DND-41 (cell line): ENCODE measurements around the gene MTMR4.

Experiments
- ATAC-seq: fragments of 200-7000 bp; cut with Tn5 transposase; 3 replicates; pipeline ENCODE4 v1.9.1; 2021; ENCODE audit warnings: low read depth; ENCODE audit not compliant: insufficient read depth
- DNase-seq: peaks from one replicate; pipeline ENCODE4 v3.0.0-alpha.2; 2020
- H2AFZ ChIP-seq: 2 replicates; pipeline ENCODE4 v1.6.0; 2012; ENCODE audit warnings: low read depth, low read length
- H3K27ac ChIP-seq: 2 replicates; pipeline ENCODE4 v1.5.1; 2012; ENCODE audit warnings: low read length, inconsistent platforms
- H3K27me3 ChIP-seq: fragments of 200-600 bp; sonication (generic); 2 replicates; pipeline ENCODE4 v1.6.0; 2012; ENCODE audit warnings: low read length, mild to moderate bottlenecking, inconsistent platforms; ENCODE audit not compliant: insufficient read depth, poor library complexity
- H3K36me3 ChIP-seq: 2 replicates; pipeline ENCODE4 v1.5.1; 2012; ENCODE audit warnings: low read length, inconsistent platforms; ENCODE audit not compliant: insufficient read depth
- H3K4me1 ChIP-seq: 2 replicates; pipeline ENCODE4 v1.5.1; 2012; ENCODE audit warnings: mild to moderate bottlenecking, low read length; ENCODE audit not compliant: insufficient read depth
- H3K4me2 ChIP-seq: 2 replicates; pipeline ENCODE4 v1.6.0; 2012; ENCODE audit warnings: mild to moderate bottlenecking, moderate library complexity, low read length, inconsistent platforms; ENCODE audit not compliant: insufficient read depth
- H3K4me3 ChIP-seq, 2 experiments: fragments of 200-600 bp in 1 of 2; shearing (Covaris generic) in 1 of 2; 2 replicates each; pipeline ENCODE4 v1.5.1; 2012 to 2016; ENCODE audit warnings: inconsistent platforms in 2 of 2, low read length in 2 of 2, mild to moderate bottlenecking in 2 of 2, low read depth in 1 of 2, moderate library complexity in 1 of 2
- H3K79me2 ChIP-seq: 2 replicates; pipeline ENCODE4 v1.6.0; 2012; ENCODE audit warnings: low read length, inconsistent platforms; ENCODE audit not compliant: insufficient read depth
- H3K9ac ChIP-seq: 2 replicates; pipeline ENCODE4 v1.6.0; 2012; ENCODE audit warnings: low read depth, mild to moderate bottlenecking, inconsistent platforms, low read length, moderate library complexity
- H3K9me3 ChIP-seq: 2 replicates; pipeline ENCODE4 v1.5.1; 2012; ENCODE audit warnings: low read length, moderate library complexity, mild to moderate bottlenecking, inconsistent platforms; ENCODE audit not compliant: insufficient read depth, severe bottlenecking
- H4K20me1 ChIP-seq: 2 replicates; pipeline ENCODE4 v1.6.0; 2012; ENCODE audit warnings: low read length; ENCODE audit not compliant: insufficient read depth
- CTCF ChIP-seq: IDR thresholded peaks from 2 replicates; pipeline ENCODE4 v1.5.1; 2012; ENCODE audit warnings: borderline replicate concordance, low read length, moderate library complexity, mild to moderate bottlenecking; ENCODE audit not compliant: poor library complexity, severe bottlenecking; ENCODE audit errors: extremely low read depth
- EZH2 ChIP-seq: IDR thresholded peaks from 3 replicates; pipeline ENCODE4 v1.6.1; 2012; ENCODE audit warnings: borderline replicate concordance, low read depth, mild to moderate bottlenecking, moderate library complexity, low read length, inconsistent platforms; ENCODE audit not compliant: severe bottlenecking

MTMR4 gene

GRCh38 chr17:58520843-58521430, 6.5 kb upstream of the MTMR4 start:
- no peak overlapping the region for H3K4me3 ChIP-seq
- peaks cover 12% of the 10 kb centered on the region for H3K79me2 ChIP-seq
- no peak overlapping the region for H3K9ac ChIP-seq
- H3K27ac ChIP-seq, result no peak overlapping the region
- no peak overlapping the region for H3K4me2 ChIP-seq
- H3K36me3 ChIP-seq, result no peaks in the 10 kb centered on the region; the same call in 1 of the 2 replicates
- no peak for DNase-seq
- H2AFZ ChIP-seq, result no peak overlapping the region
- no peaks in the 10 kb centered on the region for H3K9me3 ChIP-seq
- TF ChIP-seq EZH2 (no peak), CTCF (peak; percentile 40)
- peaks cover 23% of the 10 kb centered on the region for H3K4me1 ChIP-seq
- peaks cover 6% of the 10 kb centered on the region; the same call in 1 of the 2 replicates for H4K20me1 ChIP-seq
- H3K27me3 ChIP-seq, result peaks cover 2% of the 10 kb centered on the region
- no peak for ATAC-seq

- TF ChIP-seq CTCF (no peak), EZH2 (no peak)
- Histone ChIP-seq H3K4me3 (peak overlapping the region; percentile 44 to 78), H3K9me3 (no peaks in the 10 kb centered on the region), H3K4me2 (peak overlapping the region; percentile 89), H4K20me1 (peaks cover 14% of the 10 kb centered on the region), H2AFZ (peak overlapping the region; percentile 94), H3K27ac (peak overlapping the region; percentile 96), H3K27me3 (no peaks in the 10 kb centered on the region), H3K36me3 (peaks cover 3% of the 10 kb centered on the region; the same call in 1 of the 2 replicates), H3K4me1 (peaks cover 45% of the 10 kb centered on the region), H3K9ac (peak overlapping the region; percentile 80), H3K79me2 (peaks cover 29% of the 10 kb centered on the region)
- DNase-seq (peak; percentile 100), ATAC-seq (peak; percentile 86)
Observed at GRCh38 chr17:58517928-58518609, 3.6 kb upstream of the MTMR4 start.

- Histone ChIP-seq H3K9ac (peak overlapping the region; percentile 78), H3K27me3 (no peaks in the 10 kb centered on the region), H3K36me3 (peaks cover 9% of the 10 kb centered on the region), H3K4me2 (peak overlapping the region; percentile 89), H3K79me2 (peaks cover 35% of the 10 kb centered on the region), H2AFZ (peak overlapping the region; percentile 59), H3K9me3 (no peaks in the 10 kb centered on the region), H3K4me3 (peak overlapping the region; percentile 62 to 78), H4K20me1 (peaks cover 19% of the 10 kb centered on the region), H3K4me1 (peaks cover 51% of the 10 kb centered on the region), H3K27ac (peak overlapping the region; percentile 85)
- DNase-seq (no peak), ATAC-seq (no peak; the same call in 2 of the 3 replicates)
- no peak for TF ChIP-seq EZH2
- no peak for TF ChIP-seq CTCF
Observed at GRCh38 chr17:58517378-58517927, 3.0 kb upstream of the MTMR4 start.
